ACC112 (cell line): ENCODE measurements around the gene CFAP410.

Experiments
- H2AFZ ChIP-seq: fragments of 200-600 bp; sonication (generic); one replicate; pipeline ENCODE4 v1.6.0; 2017; ENCODE audit warnings: antibody characterized with exemption, low read length; ENCODE audit not compliant: unreplicated experiment
- H3K27ac ChIP-seq: fragments of 200-600 bp; sonication (generic); 2 replicates; pipeline ENCODE4 v1.5.1; 2014; ENCODE audit warnings: low read depth, mild to moderate bottlenecking, antibody characterized with exemption, low read length, moderate library complexity
- H3K27me3 ChIP-seq: fragments of 200-600 bp; sonication (generic); 2 replicates; pipeline ENCODE4 v1.6.1; 2014; ENCODE audit warnings: mild to moderate bottlenecking, antibody characterized with exemption, low read length, moderate library complexity, mixed read lengths; ENCODE audit not compliant: insufficient read depth
- H3K36me3 ChIP-seq: fragments of 200-600 bp; sonication (generic); 2 replicates; pipeline ENCODE4 v1.6.1; 2016; ENCODE audit warnings: mild to moderate bottlenecking, antibody characterized with exemption, low read length, moderate library complexity, mixed read lengths; ENCODE audit not compliant: insufficient read depth
- H3K4me1 ChIP-seq: fragments of 200-600 bp; sonication (generic); one replicate; pipeline ENCODE4 v1.6.1; 2016; ENCODE audit warnings: low read length, mixed read lengths; ENCODE audit not compliant: insufficient read depth, unreplicated experiment, control insufficient read depth
- H3K4me3 ChIP-seq: fragments of 200-600 bp; sonication (generic); 2 replicates; pipeline ENCODE4 v1.5.1; 2014; ENCODE audit warnings: mild to moderate bottlenecking, low read depth, low read length
- H3K79me2 ChIP-seq: fragments of 200-600 bp; sonication (generic); one replicate; pipeline ENCODE4 v1.6.0; 2016; ENCODE audit warnings: low read length; ENCODE audit not compliant: control insufficient read depth, unreplicated experiment, insufficient read depth

Gene CFAP410

DNA sequence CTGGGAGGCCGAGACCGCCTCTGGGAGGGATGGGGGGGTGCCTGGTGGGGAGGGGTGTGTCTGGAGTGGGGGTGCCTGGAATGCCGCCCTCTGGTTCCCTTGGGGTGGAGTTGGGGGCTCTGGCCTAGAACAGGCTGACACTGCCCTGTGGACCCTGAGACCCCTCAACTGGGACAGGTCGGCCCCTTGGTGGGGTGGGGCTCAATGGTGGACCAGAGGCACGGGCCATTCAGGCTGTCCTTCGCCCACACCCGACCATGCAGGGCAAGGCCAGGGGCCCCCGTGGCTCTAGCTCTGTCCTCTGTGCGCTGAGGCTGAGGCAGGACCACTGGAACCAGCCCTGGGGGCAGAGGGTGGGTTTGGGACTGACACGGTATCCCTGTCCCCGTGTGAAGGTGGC, 24.6 kb downstream of the CFAP410 start:
- Histone ChIP-seq H3K27me3 (no peaks in the 10 kb centered on the region), H2AFZ (no peak overlapping the region), H3K79me2 (no peaks in the 10 kb centered on the region), H3K27ac (no peak overlapping the region), H3K4me1 (no peaks in the 10 kb centered on the region), H3K4me3 (no peak overlapping the region), H3K36me3 (peaks cover 5% of the 10 kb centered on the region; the same call in 1 of the 2 replicates)

DNA sequence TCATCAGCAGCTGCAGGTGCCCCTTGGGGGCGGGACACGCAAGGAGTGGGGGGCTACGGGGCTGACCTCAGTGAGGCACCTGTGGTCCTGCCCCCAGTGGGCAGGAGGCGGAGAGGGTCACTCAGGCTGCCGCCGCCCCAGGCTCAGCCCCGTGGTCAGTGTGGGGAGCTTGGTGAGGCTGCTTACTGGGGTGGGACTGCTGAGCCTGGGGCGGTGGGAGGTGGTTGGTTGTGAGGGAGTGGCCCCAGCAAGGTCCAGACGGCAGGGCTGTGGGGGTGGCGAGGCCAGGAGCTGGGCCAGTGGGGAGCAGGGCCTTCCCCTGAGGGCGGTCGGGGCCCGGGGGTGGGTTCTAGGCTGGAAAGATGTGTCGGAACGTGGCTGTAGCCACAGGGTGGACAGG, 25.1 kb downstream of the CFAP410 start:
- Histone ChIP-seq H3K27ac (no peak overlapping the region), H3K36me3 (peaks cover 5% of the 10 kb centered on the region; the same call in 1 of the 2 replicates), H3K4me1 (no peaks in the 10 kb centered on the region), H3K27me3 (no peaks in the 10 kb centered on the region), H3K79me2 (no peaks in the 10 kb centered on the region), H2AFZ (no peak overlapping the region), H3K4me3 (no peak overlapping the region)

DNA sequence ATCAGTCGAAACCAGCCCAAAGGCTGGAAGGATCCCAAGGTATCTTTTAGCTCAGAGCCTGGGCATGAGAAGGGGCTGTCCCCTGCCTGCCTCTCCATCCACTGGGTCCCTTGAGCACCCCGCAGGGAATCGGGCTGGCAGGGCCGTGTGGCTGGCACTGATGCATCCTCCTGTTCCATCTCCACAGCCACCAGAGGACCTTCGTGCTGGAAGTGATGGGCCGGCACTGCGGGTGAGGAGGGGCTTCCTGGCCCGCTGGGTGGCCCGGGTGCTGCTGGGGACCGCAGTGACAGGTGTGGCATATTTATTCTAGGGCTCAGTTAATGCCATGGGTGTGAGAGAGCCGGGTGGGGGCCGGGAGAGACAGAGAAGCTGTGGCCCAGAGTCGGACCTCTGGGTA, 25.7 kb downstream of the CFAP410 start:
- Histone ChIP-seq H3K27ac (no peak overlapping the region), H3K4me3 (no peak overlapping the region), H3K79me2 (no peaks in the 10 kb centered on the region), H3K27me3 (no peaks in the 10 kb centered on the region), H3K4me1 (no peaks in the 10 kb centered on the region), H2AFZ (no peak overlapping the region), H3K36me3 (peaks cover 5% of the 10 kb centered on the region; the same call in 1 of the 2 replicates)

GRCh38 chr21:44312716-44313115, 26.5 kb downstream of the CFAP410 start:
- Histone ChIP-seq H3K27ac (no peak overlapping the region), H3K4me1 (no peaks in the 10 kb centered on the region), H3K79me2 (no peaks in the 10 kb centered on the region), H3K27me3 (no peaks in the 10 kb centered on the region), H3K36me3 (peaks cover 5% of the 10 kb centered on the region; the same call in 1 of the 2 replicates), H3K4me3 (no peak overlapping the region), H2AFZ (no peak overlapping the region)

DNA sequence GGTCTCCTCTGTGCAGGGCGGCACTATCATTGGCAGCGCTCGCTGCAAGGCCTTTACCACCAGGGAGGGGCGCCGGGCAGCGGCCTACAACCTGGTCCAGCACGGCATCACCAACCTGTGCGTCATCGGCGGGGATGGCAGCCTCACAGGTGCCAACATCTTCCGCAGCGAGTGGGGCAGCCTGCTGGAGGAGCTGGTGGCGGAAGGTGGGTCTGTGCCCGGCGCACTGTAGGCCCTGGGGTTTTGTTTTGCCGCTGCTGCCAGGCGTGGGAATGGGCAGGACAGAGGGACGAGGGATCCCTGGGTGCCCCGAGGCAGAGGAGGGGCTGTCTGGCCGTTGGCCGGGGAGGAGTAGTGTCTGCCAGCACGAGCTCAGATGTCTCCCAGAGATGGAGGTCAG, 27.1 kb downstream of the CFAP410 start:
- no peaks in the 10 kb centered on the region for H3K79me2 ChIP-seq
- no peaks in the 10 kb centered on the region for H3K27me3 ChIP-seq
- no peak overlapping the region for H3K27ac ChIP-seq
- H3K36me3 ChIP-seq, result peaks cover 5% of the 10 kb centered on the region; the same call in 1 of the 2 replicates
- no peak overlapping the region for H2AFZ ChIP-seq
- H3K4me1 ChIP-seq, result no peaks in the 10 kb centered on the region
- no peak overlapping the region for H3K4me3 ChIP-seq

- Histone ChIP-seq H3K36me3 (peaks cover 5% of the 10 kb centered on the region; the same call in 1 of the 2 replicates), H3K4me3 (no peak overlapping the region), H3K79me2 (peaks cover under 1% of the 10 kb centered on the region), H2AFZ (no peak overlapping the region), H3K4me1 (no peaks in the 10 kb centered on the region), H3K27me3 (no peaks in the 10 kb centered on the region), H3K27ac (no peak overlapping the region)
Observed at GRCh38 chr21:44310628-44311507, 28.3 kb downstream of the CFAP410 start.

GRCh38 chr21:44306936-44307704, 32.1 kb downstream of the CFAP410 start:
- peaks cover 3% of the 10 kb centered on the region; the same call in 1 of the 2 replicates for H3K36me3 ChIP-seq
- H3K79me2 ChIP-seq, result peaks cover 31% of the 10 kb centered on the region
- H3K27me3 ChIP-seq, result no peaks in the 10 kb centered on the region
- H3K4me3 ChIP-seq, result no peak overlapping the region
- H3K4me1 ChIP-seq, result no peaks in the 10 kb centered on the region
- H3K27ac ChIP-seq, result no peak overlapping the region
- no peak overlapping the region for H2AFZ ChIP-seq

GRCh38 chr21:44305691-44306090, 33.5 kb downstream of the CFAP410 start:
- H3K27ac ChIP-seq, result no peak overlapping the region
- H3K27me3 ChIP-seq, result no peaks in the 10 kb centered on the region
- H3K36me3 ChIP-seq, result no peaks in the 10 kb centered on the region
- no peak overlapping the region for H3K4me3 ChIP-seq
- H3K79me2 ChIP-seq, result peaks cover 45% of the 10 kb centered on the region
- no peaks in the 10 kb centered on the region for H3K4me1 ChIP-seq
- no peak overlapping the region for H2AFZ ChIP-seq

DNA sequence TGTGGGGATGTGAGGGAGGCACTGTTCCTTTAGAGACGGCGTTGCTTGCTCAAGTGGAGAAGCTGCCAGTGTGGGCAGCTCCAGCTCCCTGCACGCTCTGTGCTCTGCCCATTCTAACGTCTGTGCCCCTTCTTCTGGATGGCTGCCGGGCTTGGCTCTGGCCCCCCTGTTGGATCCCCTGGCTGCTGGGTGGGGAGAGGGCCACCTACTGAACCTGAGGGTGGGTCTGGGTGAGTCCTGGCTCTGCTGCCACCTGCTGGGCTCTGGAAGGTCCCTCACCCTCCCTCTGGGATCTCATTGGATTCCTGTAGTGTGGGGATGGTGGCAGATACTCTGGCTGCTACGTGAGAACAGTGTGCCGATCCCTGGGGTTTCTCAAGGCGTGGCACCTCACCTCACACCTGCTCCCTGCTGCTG, 34.3 kb downstream of the CFAP410 start:
- Histone ChIP-seq H3K4me3 (no peak overlapping the region), H3K36me3 (no peaks in the 10 kb centered on the region), H3K27me3 (no peaks in the 10 kb centered on the region), H3K4me1 (no peaks in the 10 kb centered on the region), H2AFZ (no peak overlapping the region), H3K79me2 (peaks cover 49% of the 10 kb centered on the region), H3K27ac (no peak overlapping the region)

GRCh38 chr21:44304011-44304616, 35.1 kb downstream of the CFAP410 start:
- H3K4me3 ChIP-seq, result no peak overlapping the region
- H3K79me2 ChIP-seq, result peaks cover 49% of the 10 kb centered on the region
- H3K27me3 ChIP-seq, result no peaks in the 10 kb centered on the region
- H3K36me3 ChIP-seq, result no peaks in the 10 kb centered on the region
- H2AFZ ChIP-seq, result no peak overlapping the region
- no peak overlapping the region for H3K27ac ChIP-seq
- peaks cover 3% of the 10 kb centered on the region for H3K4me1 ChIP-seq
